ENCODE data around the gene DUSP10.

DNA sequence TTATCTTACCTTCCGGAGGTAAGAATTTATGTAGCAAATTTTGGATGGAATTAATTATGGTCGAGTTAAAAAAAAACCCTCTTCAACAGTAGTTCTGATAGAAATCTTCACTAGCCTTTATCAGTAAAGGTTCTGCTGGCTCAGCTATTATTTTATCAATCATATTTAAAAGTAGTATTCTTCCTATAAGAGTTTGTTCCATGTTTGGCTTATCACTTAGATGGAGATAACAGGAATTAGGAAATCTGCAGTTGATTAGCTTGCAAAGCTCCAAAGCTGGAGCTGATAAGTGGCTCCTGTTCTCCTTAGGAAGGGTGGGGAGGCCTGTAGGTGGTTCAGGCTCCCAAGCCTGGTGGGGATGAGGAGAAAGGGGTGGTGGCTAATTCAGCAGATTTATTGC lies 31.5 kb upstream of the DUSP10 start:
- TF ChIP-seq CTCF (IDR thresholded peaks at IDR 0.05) (no peak), EP300 (IDR thresholded peaks at IDR 0.05) (no peak), POLR2A (IDR thresholded peaks at IDR 0.05) (no peak), POLR2AphosphoS5 (IDR thresholded peaks at IDR 0.05) (no peak)
